HCT116 (cell line): ENCODE data around the gene ATP8B4. TPM values are rescaled to one million over a fixed set of nuclear protein-coding genes. Genes with fewer than 3 reads are reported as not detected.

ENCODE experiments used
- ATAC-seq: fragments of 200-7000 bp; cut with Tn5 transposase; 2 replicates; pipeline ENCODE4 v1.9.1; 2020; ENCODE audit warnings: mild to moderate bottlenecking, moderate library complexity
- BruUV-seq: library from RNA; stranded (reverse); fragments of 400-500 nt; replicated peaks from 2 replicates; lab custom pipeline; 2021; lab: Mats Ljungman, UMichigan
- CTCF ChIA-PET: fragments of 300-600 bp; sonication (Branson Sonifier 250); formaldehyde crosslinking; loops from one replicate; lab custom pipeline; 2021; ENCODE audit warnings: antibody characterized with exemption; lab: Charles Lee
- POLR2A ChIA-PET: fragments of 300-600, 350-600 bp; sonication (Branson Sonifier 250); formaldehyde crosslinking; loops from one replicate; lab custom pipeline; 2021; ENCODE audit warnings: antibody characterized with exemption; lab: Charles Lee
- RAD21 ChIA-PET, 2 experiments: fragments of 300-600 bp; sonication (Branson Sonifier 250); formaldehyde crosslinking; loops; one replicate each; lab custom pipeline; 2023; ENCODE audit warnings: low total read pairs in 2 of 2; ENCODE audit not compliant: uncharacterized antibody in 2 of 2, unreplicated experiment in 2 of 2, low non-redundant PET in 1 of 2; lab: Charles Lee
- DNase-seq: peaks from one replicate; pipeline ENCODE4 v3.0.0-alpha.2; 2010; ENCODE audit warnings: low read depth, low spot score
- H2AFZ ChIP-seq: fragments of 200-600 bp; shearing (Covaris generic), sonication (generic); 2 replicates; pipeline ENCODE4 v1.6.1; 2017; ENCODE audit warnings: low read depth, mixed run types, mixed read lengths, antibody characterized with exemption, low read length; ENCODE audit not compliant: poor library complexity, severe bottlenecking
- H3K27ac ChIP-seq: 2 replicates; pipeline ENCODE4 v1.5.1; 2012; ENCODE audit warnings: low read depth, low read length
- H3K27me3 ChIP-seq: fragments of 200-600 bp; sonication (generic); 2 replicates; pipeline ENCODE4 v1.6.1; 2016; ENCODE audit warnings: mixed run types, low read length, mixed read lengths; ENCODE audit not compliant: insufficient read depth
- H3K36me3 ChIP-seq, 2 experiments: fragments of 200-500 bp in 1 of 2; fragments of 200-600 bp in 1 of 2; sonication (Bioruptor generic) in 1 of 2; sonication (generic) in 1 of 2; 2 replicates each; pipeline versions ENCODE4 v1.5.1 to v1.6.1; 2014 to 2016; ENCODE audit warnings: low read length in 2 of 2, inconsistent platforms in 1 of 2, mixed read lengths in 1 of 2, mixed run types in 1 of 2; ENCODE audit not compliant: insufficient read depth in 2 of 2, control insufficient read depth in 1 of 2
- H3K4me1 ChIP-seq, 2 experiments: fragments of 200-600 bp in 1 of 2; sonication (generic) in 1 of 2; 2 replicates each; pipeline versions ENCODE4 v1.5.1 to v1.6.1; 2012 to 2017; ENCODE audit warnings: low read length in 2 of 2, inconsistent platforms in 1 of 2, mild to moderate bottlenecking in 1 of 2, mixed read lengths in 1 of 2, mixed run types in 1 of 2, moderate library complexity in 1 of 2; ENCODE audit not compliant: insufficient read depth in 2 of 2, control insufficient read depth in 1 of 2
- H3K4me2 ChIP-seq: fragments of 200-600 bp; sonication (generic); 2 replicates; pipeline ENCODE4 v1.6.1; 2017; ENCODE audit warnings: mixed run types, low read length, mixed read lengths
- H3K4me3 ChIP-seq, 2 experiments: fragments of 200-600 bp in 1 of 2; sonication (generic) in 1 of 2; replicated peaks in 1 of 2; 2 replicates each; pipeline ENCODE4 v1.5.1; 2011 to 2016; ENCODE audit warnings: low read length in 2 of 2, control low read depth in 1 of 2, low read depth in 1 of 2, mild to moderate bottlenecking in 1 of 2, mixed read lengths in 1 of 2, mixed run types in 1 of 2
- H3K79me2 ChIP-seq: fragments of 200-600 bp; sonication (generic); 2 replicates; pipeline ENCODE4 v1.6.1; 2017; ENCODE audit warnings: mild to moderate bottlenecking, mixed run types, low read length, moderate library complexity, mixed read lengths; ENCODE audit not compliant: insufficient read depth
- H3K9ac ChIP-seq: fragments of 200-600 bp; sonication (generic); 2 replicates; pipeline ENCODE4 v1.6.1; 2016; ENCODE audit warnings: low read length, mixed read lengths
- H3K9me2 ChIP-seq: fragments of 200-600 bp; sonication (generic), shearing (Covaris generic); 2 replicates; pipeline ENCODE4 v1.6.1; 2017; ENCODE audit warnings: mixed run types, mild to moderate bottlenecking, moderate library complexity; ENCODE audit not compliant: insufficient read depth
- H3K9me3 ChIP-seq, 2 experiments: fragments of 200-500 bp in 1 of 2; fragments of 200-600 bp in 1 of 2; sonication (Bioruptor generic) in 1 of 2; sonication (generic) in 1 of 2; 2 replicates each; pipeline ENCODE4 v1.6.1; 2014 to 2017; ENCODE audit warnings: low read length in 2 of 2, mixed read lengths in 2 of 2, inconsistent platforms in 1 of 2, low read depth in 1 of 2, mild to moderate bottlenecking in 1 of 2, mixed run types in 1 of 2, moderate library complexity in 1 of 2; ENCODE audit not compliant: control insufficient read depth in 1 of 2, insufficient read depth in 1 of 2
- H4K20me1 ChIP-seq: fragments of 200-600 bp; sonication (generic), shearing (Covaris generic); 2 replicates; pipeline ENCODE4 v1.6.1; 2017; ENCODE audit warnings: mixed run types, mild to moderate bottlenecking, moderate library complexity; ENCODE audit not compliant: insufficient read depth
- CBX3 ChIP-seq: IDR thresholded peaks from 2 replicates; pipeline ENCODE4 v1.6.1; 2012; ENCODE audit warnings: low read depth
- CEBPB ChIP-seq: IDR thresholded peaks from 2 replicates; pipeline ENCODE4 v1.6.1; 2012; ENCODE audit warnings: low read depth
- CTCF ChIP-seq, 3 experiments: fragments of 200-600 bp in 1 of 3; sonication (generic) in 1 of 3; IDR thresholded peaks in 2 of 3; conservative IDR thresholded peaks in 1 of 3; 2 replicates each; pipeline ENCODE4 v1.5.1; 2012 to 2017; ENCODE audit warnings: low read depth in 2 of 3, low read length in 2 of 3, antibody characterized with exemption in 1 of 3, borderline replicate concordance in 1 of 3, control low read depth in 1 of 3, mild to moderate bottlenecking in 1 of 3, mixed read lengths in 1 of 3, mixed run types in 1 of 3, moderate library complexity in 1 of 3; ENCODE audit not compliant: insufficient read depth in 1 of 3
- EGR1 ChIP-seq: IDR thresholded peaks from 2 replicates; pipeline ENCODE4 v1.6.1; 2012; ENCODE audit warnings: low read depth
- ELF1 ChIP-seq: IDR thresholded peaks from 2 replicates; pipeline ENCODE4 v1.6.1; 2012; ENCODE audit warnings: low read depth, borderline replicate concordance
- EZH2 ChIP-seq: fragments of 200-600 bp; sonication (generic); IDR thresholded peaks from 2 replicates; pipeline ENCODE4 v1.6.1; 2017; ENCODE audit warnings: antibody characterized with exemption, mixed run types
- EZH2phosphoT487 ChIP-seq: fragments of 200-600 bp; IDR thresholded peaks from 2 replicates; pipeline ENCODE4 v1.6.1; 2018; ENCODE audit warnings: antibody characterized with exemption, borderline replicate concordance
- JUND ChIP-seq: IDR thresholded peaks from 2 replicates; pipeline ENCODE4 v1.6.1; 2012
- MAX ChIP-seq: IDR thresholded peaks from 2 replicates; pipeline ENCODE4 v1.6.1; 2012
- POLR2A ChIP-seq: IDR thresholded peaks from 2 replicates; pipeline ENCODE4 v1.7.0; 2011; ENCODE audit warnings: borderline replicate concordance; ENCODE audit not compliant: insufficient read depth, insufficient read length; ENCODE audit errors: extremely low read depth
- POLR2AphosphoS5 ChIP-seq: IDR thresholded peaks from 2 replicates; pipeline ENCODE4 v1.6.1; 2011; ENCODE audit warnings: mild to moderate bottlenecking, low read depth, low read length, moderate library complexity
- RAD21 ChIP-seq: IDR thresholded peaks from 2 replicates; pipeline ENCODE4 v1.6.1; 2012; ENCODE audit warnings: low read depth, mild to moderate bottlenecking
- SIN3A ChIP-seq: IDR thresholded peaks from 2 replicates; pipeline ENCODE4 v1.6.1; 2012; ENCODE audit warnings: low read depth
- SP1 ChIP-seq: IDR thresholded peaks from 2 replicates; pipeline ENCODE4 v1.6.1; 2012; ENCODE audit warnings: low read depth
- ZBTB33 ChIP-seq: IDR thresholded peaks from 2 replicates; pipeline ENCODE4 v1.6.1; 2011; ENCODE audit warnings: mild to moderate bottlenecking, low read length, moderate library complexity; ENCODE audit not compliant: insufficient replicate concordance; ENCODE audit errors: extremely low read depth
- ZFX ChIP-seq: fragments of 450-650 bp; IDR thresholded peaks from 2 replicates; pipeline ENCODE4 v1.6.1; 2017
- intact Hi-C: fragments of 100-400 bp; cut with micrococcal nuclease; formaldehyde crosslinking; loops from 2 replicates; pipeline ENCODE4 v1.10.0; 2022
- total RNA-seq: library from RNA; stranded (reverse); gene quantifications from one replicate; pipeline ENCODE4 v1.2.1, GENCODE V29; 2021; ENCODE audit not compliant: unreplicated experiment

Gene ATP8B4
- total RNA-seq, 1 experiment from 2014 or later = 0.25 TPM

GRCh38 chr15:50051811-50052419 lies 67.1 kb downstream of the ATP8B4 start:
- RAD21 ChIA-PET = no interaction called here
- peak; percentile 73 for ATAC-seq
- Histone ChIP-seq H3K36me3 (no peaks in the 10 kb centered on the region), H3K4me1 (no peaks in the 10 kb centered on the region), H4K20me1 (no peaks in the 10 kb centered on the region), H3K9ac (no peak overlapping the region), H2AFZ (peak overlapping the region; percentile 20), H3K79me2 (no peaks in the 10 kb centered on the region), H3K9me2 (no peaks in the 10 kb centered on the region), H3K4me2 (no peak overlapping the region), H3K27ac (no peak overlapping the region), H3K27me3 (no peaks in the 10 kb centered on the region), H3K9me3 (no peaks in the 10 kb centered on the region), H3K4me3 (no peak overlapping the region)
- TF ChIP-seq SP1 = no peak
- peak; percentile 72 for TF ChIP-seq RAD21
- TF ChIP-seq CTCF (IDR thresholded peaks at IDR 0.05 in 2 of 3, conservative IDR thresholded peaks at IDR 0.05 in 1 of 3; ENCODE audit: borderline replicate concordance in 1 of 3, insufficient read depth in 1 of 3, low read depth in 2 of 3, low read length in 2 of 3) = peak; percentile 42 to 74 (median 64); a peak in 5 of 6 replicates
- no peak for TF ChIP-seq ZFX
- TF ChIP-seq MAX = no peak
- TF ChIP-seq CBX3 = no peak
- TF ChIP-seq CEBPB = peak; percentile 26; the same call in 1 of the 2 replicates
- no peak for TF ChIP-seq EZH2phosphoT487
- TF ChIP-seq EZH2 = no peak
- TF ChIP-seq POLR2A = no peak
- no peak for TF ChIP-seq ZBTB33
- no peak for TF ChIP-seq SIN3A
- TF ChIP-seq ELF1 = no peak
- TF ChIP-seq JUND = no peak
- no peak for TF ChIP-seq POLR2AphosphoS5
- no peak for TF ChIP-seq EGR1
- POLR2A ChIA-PET = no interaction called here
- BruUV-seq = no TSS peak
- intact Hi-C loops = loop anchor here (5.0 to 10.0 kb wide), 3 partner anchors 177 to 1190 kb away; no protein-coding TSS in a partner anchor
- CTCF ChIA-PET = interaction anchor here (0.6 to 2.1 kb wide), 13 partner anchors 9 to 1241 kb away, joined by 3 to 8 read pairs (median 3); partner anchors contain the start of gene CEP152
- DNase-seq = peak; percentile 41
